Cardiac septum (tissue), 1 donor: ENCODE results near the gene EFCAB9. TPM values are rescaled to one million over a fixed set of nuclear protein-coding genes. Genes with fewer than 3 reads are reported as not detected.
A peak's percentile ranks its signal among the peaks of the same experiment; 100 is the strongest.
"Not testable (repeated sequence)": the region's sequence is repeated elsewhere in the genome, so short reads cannot be mapped to it uniquely, and the experiment has no call there.

Experiments
- DNase-seq: peaks from one replicate; pipeline ENCODE4 v3.0.0-alpha.2; 2020; ENCODE audit warnings: low spot score
- intact Hi-C: fragments of 100-400 bp; cut with DNase I; formaldehyde crosslinking; loops from one replicate; pipeline ENCODE4 v1.14.0; 2022
- long read RNA-seq: library from polyadenylated mRNA; unstranded; transcript quantifications from one replicate; pipeline ENCODE4 v2.0.0, GENCODE V29; 2021
- total RNA-seq: library from RNA; stranded (reverse); fragmentation: NEBNext Ultra II Directional; extraction: Animal tissue kit (Norgen Biotek cat#: 25700); gene quantifications from one replicate; pipeline ENCODE4 v1.2.1, GENCODE V29; 2021
- donor health status: DM: no; HTN: no; CAD: no.

The EFCAB9 gene
- not detected for total RNA-seq
- long read RNA-seq: 0 reads

GRCh38 chr5:172193872-172194271 is at the start of gene EFCAB9:
Gene EFCAB9, plus strand, starts transcription at chr5:172194172. Its CDS starts 1 bp downstream, at chr5:172194173.
- intact Hi-C loops: no loop called here
- no peak for DNase-seq

GRCh38 chr5:172144291-172144815 is 49.6 kb upstream of the EFCAB9 start:
- peak; percentile 70 for DNase-seq
- intact Hi-C loops: no loop called here

- peak; percentile 68 for DNase-seq
- intact Hi-C loops: no loop called here
Measured at GRCh38 chr5:172144931-172145869, 48.8 kb upstream of the EFCAB9 start.

GRCh38 chr5:172145870-172146747 is 47.9 kb upstream of the EFCAB9 start:
- intact Hi-C loops: no loop called here
- DNase-seq: peak; percentile 53

GRCh38 chr5:172146748-172147092 is 47.3 kb upstream of the EFCAB9 start:
- intact Hi-C loops: no loop called here
- peak; percentile 4 for DNase-seq

GRCh38 chr5:172147857-172148256 is 46.1 kb upstream of the EFCAB9 start:
- intact Hi-C loops: no loop called here
- peak; percentile 35 for DNase-seq

GRCh38 chr5:172148381-172148780 is 45.6 kb upstream of the EFCAB9 start:
- DNase-seq: peak; percentile 61
- intact Hi-C loops: no loop called here

GRCh38 chr5:172149073-172149472 is 44.9 kb upstream of the EFCAB9 start:
- intact Hi-C loops: no loop called here
- DNase-seq: peak; percentile 31

GRCh38 chr5:172149481-172149880 is 44.5 kb upstream of the EFCAB9 start:
- DNase-seq, intact Hi-C loops: not testable (repeated sequence)

- peak; percentile 91 for DNase-seq
- intact Hi-C loops: no loop called here
Measured at GRCh38 chr5:172150514-172151425, 43.2 kb upstream of the EFCAB9 start.

- intact Hi-C loops: no loop called here
Measured at GRCh38 chr5:172151661-172152210, 42.2 kb upstream of the EFCAB9 start.

GRCh38 chr5:172153695-172154094 is 40.3 kb upstream of the EFCAB9 start:
- no peak for DNase-seq
- intact Hi-C loops: no loop called here

More at GRCh38 chr5:172151661-172152210, 42.2 kb upstream of the EFCAB9 start:
- DNase-seq: no peak

- intact Hi-C loops: loop anchor here (5.0 kb wide), 1 partner anchor 38 kb away; no protein-coding TSS in a partner anchor
- DNase-seq: not testable (repeated sequence)
Measured at GRCh38 chr5:172155101-172155500, 38.9 kb upstream of the EFCAB9 start.

GRCh38 chr5:172156541-172156994 is 37.4 kb upstream of the EFCAB9 start:
- no peak for DNase-seq
- intact Hi-C loops: loop anchor here (5.0 kb wide), 1 partner anchor 39 kb away; no protein-coding TSS in a partner anchor

- DNase-seq: no peak
- intact Hi-C loops: loop anchor here (5.0 kb wide), 1 partner anchor 42 kb away; no protein-coding TSS in a partner anchor
Measured at GRCh38 chr5:172159016-172159415, 35.0 kb upstream of the EFCAB9 start.

GRCh38 chr5:172160506-172160905 is 33.5 kb upstream of the EFCAB9 start:
- no peak for DNase-seq
- intact Hi-C loops: no loop called here

- intact Hi-C loops: no loop called here
Measured at GRCh38 chr5:172162323-172162986, 31.5 kb upstream of the EFCAB9 start.

GRCh38 chr5:172162987-172163343 is 31.0 kb upstream of the EFCAB9 start:
- no peak for DNase-seq
- intact Hi-C loops: no loop called here

More at GRCh38 chr5:172162323-172162986, 31.5 kb upstream of the EFCAB9 start:
- no peak for DNase-seq
